Mononuclear cell (primary cell): Measurements from ENCODE around the gene MZT1. TPM values are rescaled to one million over a fixed set of nuclear protein-coding genes. Genes with fewer than 3 reads are reported as not detected.
"Not testable (repeated sequence)": the region's sequence is repeated elsewhere in the genome, so short reads cannot be mapped to it uniquely, and the experiment has no call there.

Source experiments
- H3K27me3 ChIP-seq: 2 replicates; pipeline ENCODE4 v1.6.0; 2011; ENCODE audit warnings: low read length, control low read depth; ENCODE audit not compliant: insufficient read depth
- H3K4me1 ChIP-seq: 2 replicates; pipeline ENCODE4 v1.5.1; 2011; ENCODE audit warnings: mild to moderate bottlenecking, low read length, control low read depth; ENCODE audit not compliant: insufficient read depth
- H3K4me3 ChIP-seq: 2 replicates; pipeline ENCODE4 v1.5.1; 2011; ENCODE audit warnings: mild to moderate bottlenecking, low read length, moderate library complexity
- H3K9me3 ChIP-seq: 2 replicates; pipeline ENCODE4 v1.5.1; 2011; ENCODE audit warnings: low read depth, mild to moderate bottlenecking, control low read depth, low read length
- total RNA-seq: library from RNA; depleted of rRNA; stranded (reverse); fragments of >200 nt; gene quantifications from one replicate; pipeline ENCODE4 v1.2.3, GENCODE V29; 2012

Gene MZT1, protein sequence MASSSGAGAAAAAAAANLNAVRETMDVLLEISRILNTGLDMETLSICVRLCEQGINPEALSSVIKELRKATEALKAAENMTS
- 15.0 TPM for total RNA-seq

DNA sequence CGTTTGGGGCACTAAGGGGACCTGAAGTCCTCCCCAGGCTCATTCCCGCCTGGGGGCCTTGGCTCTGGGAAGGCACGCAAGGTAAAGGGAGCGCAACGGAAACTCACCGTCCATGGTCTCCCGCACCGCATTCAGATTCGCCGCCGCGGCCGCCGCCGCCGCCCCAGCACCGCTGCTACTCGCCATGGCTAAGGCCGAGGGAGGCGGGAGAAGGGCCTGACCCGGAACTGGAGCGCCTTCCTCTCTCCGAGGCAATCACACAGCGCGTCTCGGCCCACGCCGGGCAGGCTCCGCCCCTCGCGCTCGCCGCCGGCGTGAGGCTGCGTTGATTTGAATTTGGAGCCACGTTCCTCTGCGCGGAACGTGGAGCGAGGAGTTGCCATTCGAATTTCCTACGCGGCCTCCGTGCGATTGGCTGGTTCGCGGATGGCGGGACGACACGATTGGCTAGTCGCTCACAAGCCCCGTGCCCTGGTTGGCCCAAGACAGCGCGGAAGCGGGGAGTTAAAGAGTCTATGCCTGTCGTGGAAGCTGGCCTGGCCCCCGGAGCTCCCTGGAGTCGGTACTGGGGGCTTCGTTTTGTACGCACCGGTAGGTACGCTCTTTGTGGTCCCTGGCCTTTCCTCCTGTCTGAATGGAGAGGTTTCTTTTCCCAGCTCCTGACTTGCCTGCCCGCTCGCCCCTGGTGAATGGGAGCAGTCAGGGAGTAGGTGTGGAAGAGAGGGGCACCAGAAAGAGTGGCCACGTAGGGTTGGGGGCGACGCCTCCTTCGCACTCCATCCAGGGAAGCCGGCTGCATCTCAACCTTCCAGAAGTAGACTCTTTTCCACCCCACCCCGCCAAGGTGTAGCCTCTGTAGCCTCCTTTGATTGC lies at the start of gene MZT1, which contains the start of gene BORA:
TSS of gene MZT1 (minus strand) at position 213 of the 873 bp plus-strand sequence. CDS start at position 186, 27 bp downstream.
TSS of gene BORA (plus strand) at position 507 of the 873 bp plus-strand sequence. CDS start 1,018 bp downstream, outside the sequence.
- H3K4me3 ChIP-seq: peak within 1 kb of the TSS; percentile 89
- H3K9me3 ChIP-seq: no peaks in the 10 kb centered on the region
- peaks cover 30% of the 10 kb centered on the region for H3K4me1 ChIP-seq
- no peaks in the 10 kb centered on the region for H3K27me3 ChIP-seq

DNA sequence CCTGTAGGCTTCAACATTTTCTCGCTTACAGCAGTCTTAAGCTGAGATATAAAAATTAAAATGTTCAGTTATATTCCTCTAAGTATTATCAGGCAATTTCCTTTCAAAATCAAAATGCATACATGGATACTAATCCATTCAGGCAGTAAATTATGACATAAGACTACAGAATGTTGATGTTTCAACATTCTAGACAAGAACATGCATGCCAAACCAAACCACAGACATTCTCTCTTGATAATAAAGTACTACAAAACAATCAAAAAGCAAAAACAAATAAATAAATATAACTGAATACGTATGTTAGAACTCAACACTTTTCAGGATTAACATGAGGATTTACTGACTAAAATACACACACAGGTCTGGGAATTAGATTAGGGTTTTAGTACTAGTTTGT lies 46.6 kb upstream of the MZT1 start:
- Histone ChIP-seq H3K4me1 (peaks cover 2% of the 10 kb centered on the region), H3K27me3 (no peaks in the 10 kb centered on the region), H3K4me3 (no peak overlapping the region)

DNA sequence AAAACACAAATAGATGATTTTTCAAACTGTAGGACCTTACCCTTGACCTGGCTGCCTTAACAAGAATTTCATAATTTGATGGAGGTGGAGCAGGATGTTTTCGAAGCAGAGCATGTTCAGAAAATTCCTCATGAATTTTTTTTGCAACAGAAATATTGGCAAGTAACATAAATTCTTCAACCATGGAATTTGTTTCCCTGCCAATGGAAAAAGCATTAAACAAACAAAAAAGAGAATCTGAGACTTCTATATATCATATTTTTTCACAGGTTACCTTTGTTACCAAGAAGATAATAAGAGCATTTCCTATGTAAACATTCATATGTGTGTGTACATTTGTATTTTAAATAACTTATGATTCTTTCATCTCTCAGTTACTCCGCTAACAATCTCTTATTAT lies 36.0 kb upstream of the MZT1 start:
- no peaks in the 10 kb centered on the region for H3K27me3 ChIP-seq
- H3K4me3 ChIP-seq: no peak overlapping the region
- no peaks in the 10 kb centered on the region for H3K9me3 ChIP-seq
- no peaks in the 10 kb centered on the region for H3K4me1 ChIP-seq

More for the DNA sequence above, 46.6 kb upstream of the MZT1 start:
- H3K9me3 ChIP-seq: no peaks in the 10 kb centered on the region

DNA sequence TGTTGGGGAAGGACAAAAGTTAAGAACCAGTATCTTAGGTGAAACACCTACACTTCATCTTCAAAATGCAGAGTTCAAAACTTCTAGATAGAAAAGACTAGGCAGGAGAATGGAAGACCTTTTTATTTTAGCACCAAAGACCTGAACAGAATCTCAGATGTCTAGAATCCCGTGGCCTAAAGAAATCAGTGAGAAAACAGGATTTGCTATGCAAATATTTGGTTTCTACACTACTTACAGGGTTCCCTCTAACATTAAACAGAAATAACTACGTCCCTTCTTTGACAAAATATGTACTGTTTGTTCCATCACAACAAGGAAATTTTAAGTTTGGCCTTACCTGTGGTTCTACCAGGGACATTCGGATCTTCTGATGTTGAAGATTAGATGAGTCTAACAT lies 32.8 kb upstream of the MZT1 start:
- H3K4me1 ChIP-seq: no peaks in the 10 kb centered on the region
- H3K9me3 ChIP-seq: no peaks in the 10 kb centered on the region
- no peaks in the 10 kb centered on the region for H3K27me3 ChIP-seq
- H3K4me3 ChIP-seq: no peak overlapping the region

DNA sequence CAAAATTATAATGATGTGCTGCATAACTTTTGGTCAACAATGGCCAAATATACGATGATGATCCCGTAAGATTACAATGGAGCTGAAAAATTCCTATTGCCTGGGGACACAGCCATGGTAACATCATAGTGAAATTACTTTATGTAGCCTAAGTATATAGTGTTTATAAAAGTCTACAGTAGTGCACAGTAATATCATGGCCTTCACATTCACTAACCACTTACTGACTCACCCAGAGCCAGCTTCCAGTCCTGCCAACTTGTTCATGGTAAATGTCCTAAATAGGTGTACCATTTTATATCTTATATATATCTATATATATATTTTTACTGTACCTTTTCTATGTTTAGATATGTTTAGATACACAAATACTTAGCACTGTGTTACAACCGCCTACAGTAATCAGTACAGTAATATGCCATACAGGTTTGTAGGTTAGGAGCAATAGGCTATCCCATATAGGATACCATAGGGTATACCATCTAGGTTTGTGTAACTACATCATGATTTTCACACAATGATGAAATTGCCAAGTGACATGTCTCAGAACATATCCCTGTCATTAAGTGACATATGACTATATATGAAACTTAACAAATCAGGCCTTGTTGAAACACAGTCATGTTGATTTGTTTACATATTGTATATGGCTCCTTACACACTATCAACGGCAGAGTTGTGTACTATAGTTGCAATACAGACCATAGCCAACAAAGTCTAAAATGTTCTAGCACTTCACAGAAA lies 30.5 kb upstream of the MZT1 start:
- H3K9me3 ChIP-seq: no peaks in the 10 kb centered on the region
- H3K27me3 ChIP-seq: no peaks in the 10 kb centered on the region
- no peak overlapping the region for H3K4me3 ChIP-seq
- H3K4me1 ChIP-seq: no peaks in the 10 kb centered on the region

DNA sequence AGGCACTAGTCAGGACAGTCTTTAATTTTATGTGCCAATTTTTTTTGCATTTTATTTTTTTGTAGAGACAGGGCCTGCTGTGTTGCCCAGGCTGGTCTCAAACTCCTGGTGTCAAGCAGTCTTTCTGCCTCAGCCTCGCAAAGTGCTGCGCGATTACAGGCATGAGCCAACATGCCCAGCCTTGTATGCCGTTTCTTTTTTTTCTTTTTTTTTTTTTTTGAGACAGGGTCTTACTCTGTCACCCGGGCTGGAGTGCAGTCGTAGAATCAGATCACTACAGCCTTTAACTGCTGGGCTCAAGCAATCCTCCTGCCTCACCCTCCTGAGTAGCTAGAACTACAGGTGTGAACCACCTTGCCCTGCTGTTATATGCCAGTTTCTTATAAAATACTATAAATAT lies 26.7 kb upstream of the MZT1 start:
- Histone ChIP-seq H3K4me3 (no peak overlapping the region), H3K9me3 (no peaks in the 10 kb centered on the region), H3K27me3 (no peaks in the 10 kb centered on the region), H3K4me1 (no peaks in the 10 kb centered on the region)

DNA sequence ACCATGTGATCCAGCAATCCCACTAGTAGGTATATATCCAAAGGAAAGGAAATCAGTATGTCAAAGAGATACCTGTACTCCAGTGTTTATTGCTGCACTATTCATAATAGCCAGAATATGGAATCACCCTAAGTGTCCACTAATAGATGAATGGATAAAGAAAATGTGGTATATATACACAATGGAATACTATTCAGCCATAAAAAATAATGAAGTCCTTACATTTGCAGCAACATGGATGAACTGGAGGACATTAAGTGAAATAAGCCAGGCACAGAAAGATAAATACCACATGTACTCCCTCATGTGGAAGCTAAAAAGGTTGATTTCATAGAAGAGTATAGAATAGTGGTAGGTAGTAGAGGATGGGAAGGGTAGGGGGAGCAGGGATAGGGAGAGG lies 23.8 kb upstream of the MZT1 start:
- Histone ChIP-seq H3K4me1 (no peaks in the 10 kb centered on the region), H3K27me3 (no peaks in the 10 kb centered on the region), H3K4me3 (no peak overlapping the region), H3K9me3 (no peaks in the 10 kb centered on the region)

DNA sequence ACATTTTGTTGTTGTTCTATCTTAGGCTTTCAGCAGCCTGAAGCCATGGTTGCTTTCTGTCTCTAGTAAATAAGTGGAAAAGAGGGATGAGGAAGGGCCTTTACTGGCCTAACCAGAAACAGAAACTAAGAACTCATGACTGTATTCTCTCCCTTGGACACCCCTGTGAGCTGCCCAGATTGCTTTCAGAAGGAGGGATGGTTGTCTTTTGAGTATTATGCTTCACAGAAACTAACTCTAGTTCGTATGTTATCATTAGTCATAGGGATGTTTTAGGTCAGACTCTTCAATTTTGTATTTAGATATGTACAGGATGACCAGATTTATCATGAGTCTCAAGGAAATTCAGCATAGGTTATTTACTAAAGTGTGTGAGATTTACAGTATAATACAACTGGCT lies 17.8 kb upstream of the MZT1 start:
- Histone ChIP-seq H3K27me3 (no peaks in the 10 kb centered on the region), H3K4me1 (no peaks in the 10 kb centered on the region), H3K9me3 (no peaks in the 10 kb centered on the region), H3K4me3 (no peak overlapping the region)

DNA sequence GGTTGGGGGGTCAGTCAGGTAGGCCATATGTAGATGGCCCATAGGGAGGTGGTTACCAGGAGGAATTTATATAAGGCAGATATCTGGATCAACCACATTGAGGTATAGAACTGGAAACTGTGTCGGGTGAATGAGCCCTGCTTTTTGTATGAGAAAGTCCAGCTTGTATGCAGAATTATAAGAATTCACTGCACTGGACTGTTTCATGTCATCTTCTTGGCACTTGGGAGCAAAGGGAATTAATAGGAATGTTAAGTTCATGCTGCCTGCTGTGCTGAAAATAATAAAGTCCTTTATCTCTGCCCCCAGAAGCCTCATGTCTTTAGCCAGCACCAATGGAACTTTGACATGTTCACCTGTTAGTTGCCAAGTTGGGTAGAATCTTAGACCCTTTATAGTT lies 12.6 kb upstream of the MZT1 start:
- no peaks in the 10 kb centered on the region for H3K27me3 ChIP-seq
- H3K4me3 ChIP-seq: no peak overlapping the region
- no peaks in the 10 kb centered on the region for H3K9me3 ChIP-seq
- no peaks in the 10 kb centered on the region for H3K4me1 ChIP-seq

DNA sequence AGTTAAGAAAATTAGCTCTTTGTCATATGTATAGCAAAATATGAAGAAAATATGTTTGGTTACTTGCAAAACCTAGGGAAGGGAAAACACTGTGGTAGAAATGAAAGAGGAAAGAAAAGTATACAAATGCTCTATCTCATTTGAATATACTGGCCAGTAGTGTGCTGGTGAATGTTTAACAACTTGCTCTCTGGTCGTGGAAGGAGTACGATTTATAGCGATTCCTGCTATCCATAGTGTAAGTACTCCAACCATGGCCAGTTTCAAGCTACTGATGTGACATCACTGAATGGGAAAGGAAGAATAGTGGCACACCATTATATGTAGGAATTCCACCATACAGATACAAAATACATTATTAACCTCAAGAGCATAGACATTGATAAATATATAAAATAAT lies 9.6 kb upstream of the MZT1 start:
- Histone ChIP-seq H3K9me3 (no peaks in the 10 kb centered on the region), H3K27me3 (no peaks in the 10 kb centered on the region), H3K4me3 (no peak overlapping the region), H3K4me1 (no peaks in the 10 kb centered on the region)

DNA sequence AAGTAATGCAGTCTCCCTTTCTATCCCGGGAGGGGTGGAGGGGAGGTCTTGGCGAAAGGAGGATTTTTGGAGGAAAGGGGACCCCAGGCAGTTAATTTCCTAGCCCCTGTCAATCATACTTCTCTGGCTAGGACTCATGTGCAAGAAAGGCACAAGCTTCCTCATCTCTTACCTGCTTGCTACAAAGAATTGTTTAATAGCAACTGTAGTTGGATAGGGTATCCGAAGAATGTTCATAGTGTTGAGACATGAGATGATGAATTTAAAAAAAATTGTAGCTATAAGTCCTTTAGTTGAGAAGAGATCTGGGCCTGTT lies 819 bp upstream of the MZT1 start:
- H3K4me1 ChIP-seq: peaks cover 30% of the 10 kb centered on the region
- H3K4me3 ChIP-seq: peak overlapping the region; percentile 89
- no peaks in the 10 kb centered on the region for H3K9me3 ChIP-seq
- H3K27me3 ChIP-seq: no peaks in the 10 kb centered on the region

DNA sequence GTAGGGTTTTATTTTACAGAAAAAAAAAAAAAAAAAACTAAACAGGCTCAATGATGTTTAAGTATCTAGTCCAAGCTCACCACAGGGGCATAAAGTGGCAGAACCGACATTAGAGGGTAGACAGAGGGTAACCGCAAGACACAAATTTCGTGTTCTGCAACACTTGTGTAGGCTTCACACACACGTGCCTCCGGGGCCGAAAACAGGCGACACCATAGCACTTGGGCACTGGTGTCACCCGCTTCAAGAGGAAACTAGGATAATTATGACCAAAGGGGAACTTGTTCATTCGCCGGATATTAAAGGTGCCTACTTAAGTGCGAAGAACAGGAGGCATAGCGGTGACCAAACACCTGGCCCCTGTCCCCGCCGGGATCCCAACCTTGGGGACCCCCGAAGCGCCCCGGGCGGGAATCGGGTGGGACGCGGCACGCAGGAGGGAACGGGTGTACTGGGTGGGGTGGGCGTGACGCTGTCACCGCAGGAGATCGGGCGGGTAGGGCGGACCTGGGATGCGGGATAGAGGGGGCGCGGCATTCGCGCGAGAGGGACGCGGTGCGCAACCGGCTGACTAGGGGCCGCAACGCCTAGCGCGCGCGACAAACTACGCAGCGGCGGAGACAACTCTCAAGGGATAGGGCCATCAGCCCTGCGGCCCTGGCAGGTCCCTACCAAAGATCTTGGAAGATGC lies 558 bp downstream of the MZT1 start:
- Histone ChIP-seq H3K4me3 (peak overlapping the region; percentile 89), H3K9me3 (no peaks in the 10 kb centered on the region), H3K27me3 (no peaks in the 10 kb centered on the region), H3K4me1 (peaks cover 30% of the 10 kb centered on the region)

DNA sequence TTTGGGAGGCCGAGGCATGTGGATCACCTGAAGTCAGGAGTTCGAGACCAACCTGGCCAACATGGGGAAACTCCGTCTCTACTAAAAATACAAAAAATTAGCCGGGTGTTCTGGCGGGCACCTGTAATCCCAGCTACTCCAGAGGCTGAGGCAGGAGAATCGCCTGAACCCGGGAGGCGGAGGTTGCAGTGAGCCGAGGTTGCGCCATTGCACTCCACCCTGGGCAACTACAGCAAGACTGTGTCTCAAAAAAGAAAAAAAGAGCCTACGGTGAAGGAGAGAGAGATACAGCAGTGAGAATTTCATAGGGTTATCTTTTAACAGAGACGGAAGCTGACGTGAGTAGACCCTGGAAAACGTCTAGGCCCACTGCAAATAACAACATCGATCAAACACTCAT lies 1.2 kb downstream of the MZT1 start:
- not testable (repeated sequence) for H3K27me3 ChIP-seq, H3K4me3 ChIP-seq, H3K9me3 ChIP-seq
- peaks cover 30% of the 10 kb centered on the region for H3K4me1 ChIP-seq

DNA sequence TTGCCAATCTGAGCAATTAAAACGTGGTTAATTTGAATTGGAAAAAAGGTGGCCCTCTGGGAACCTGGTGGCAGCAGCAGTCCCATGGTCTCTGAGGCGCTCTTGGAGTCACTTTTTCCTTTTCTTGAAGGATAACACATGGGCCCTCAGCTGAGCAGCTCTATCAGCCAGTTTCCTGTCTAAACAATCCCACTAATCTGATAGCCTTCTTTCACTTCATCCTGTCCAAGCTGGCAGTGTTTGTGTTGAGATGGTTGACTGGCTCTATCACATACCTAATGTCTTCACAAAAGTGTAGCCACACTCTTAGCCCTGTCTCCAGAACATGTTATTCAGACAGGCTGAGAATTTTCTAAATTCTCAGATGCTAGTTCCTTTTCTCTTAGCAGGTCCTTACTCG lies 10.7 kb downstream of the MZT1 start:
- H3K27me3 ChIP-seq: no peaks in the 10 kb centered on the region
- no peak overlapping the region for H3K4me3 ChIP-seq
- H3K4me1 ChIP-seq: no peaks in the 10 kb centered on the region
- no peaks in the 10 kb centered on the region for H3K9me3 ChIP-seq

DNA sequence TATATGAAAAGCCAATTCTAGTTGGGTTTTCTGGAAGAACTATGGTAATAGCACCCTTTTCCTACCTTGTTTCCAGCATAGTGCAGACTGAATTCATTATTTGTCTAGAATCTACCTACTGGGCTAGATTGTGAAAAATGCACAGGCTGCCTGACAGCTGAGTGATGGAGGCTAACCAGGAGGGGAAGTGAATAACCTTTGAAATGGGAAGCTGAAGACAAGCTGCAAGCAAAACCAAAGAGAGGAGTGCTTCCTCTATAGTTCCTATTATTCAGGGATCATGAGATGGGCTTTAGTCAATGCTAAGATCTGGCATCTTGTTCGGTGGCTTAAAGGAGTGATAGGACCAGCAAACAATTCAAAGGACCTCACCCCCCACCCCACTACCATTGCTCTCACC lies 26.9 kb downstream of the MZT1 start:
- H3K9me3 ChIP-seq: no peaks in the 10 kb centered on the region
- no peaks in the 10 kb centered on the region for H3K27me3 ChIP-seq
- no peak overlapping the region for H3K4me3 ChIP-seq
- no peaks in the 10 kb centered on the region for H3K4me1 ChIP-seq
